GM12878 (cell line): Measurements from ENCODE around the gene DNAH17. TPM values are rescaled to one million over a fixed set of nuclear protein-coding genes. Genes with fewer than 3 reads are reported as not detected.

ENCODE experiments used
- ATAC-seq: fragments of 200-7000 bp; cut with Tn5 transposase; 3 replicates; pipeline ENCODE4 v1.9.1; 2020; ENCODE audit warnings: mild to moderate bottlenecking, moderate library complexity
- BruUV-seq: library from RNA; stranded (reverse); fragments of 400-500 nt; replicated peaks from 2 replicates; lab custom pipeline; 2021; lab: Mats Ljungman, UMichigan
- CTCF ChIA-PET: fragments of 300-600 bp; sonication (Branson Sonifier 250); formaldehyde crosslinking; extraction: SDS; loops from one replicate; lab custom pipeline; 2021; ENCODE audit warnings: inconsistent platforms; lab: Yijun Ruan, JAX
- POLR2A ChIA-PET: fragments of 350-600 bp; formaldehyde crosslinking; extraction: SDS; loops from one replicate; lab custom pipeline; 2021; ENCODE audit warnings: inconsistent platforms; lab: Charles Lee
- RAD21 ChIA-PET: fragments of 300-600 bp; sonication (Branson Sonifier 250); formaldehyde crosslinking; loops from one replicate; lab custom pipeline; 2023; ENCODE audit warnings: antibody characterized with exemption; ENCODE audit not compliant: unreplicated experiment; lab: Charles Lee
- SMC1A ChIA-PET: fragments of 300-600 bp; sonication (Branson Sonifier 250); formaldehyde crosslinking; loops from one replicate; lab custom pipeline; 2023; ENCODE audit not compliant: unreplicated experiment, uncharacterized antibody; lab: Charles Lee
- DNase-seq: peaks from one replicate; pipeline ENCODE4 v3.0.0-alpha.2; 2011; ENCODE audit warnings: low read depth, low spot score
- FAIRE-seq: peaks from 3 replicates; lab custom pipeline; 2011; peaks lifted over from hg19 to GRCh38; lab: Jason Lieb, UNC
- H2AFZ ChIP-seq: 2 replicates; pipeline ENCODE4 v1.6.0; 2011; ENCODE audit warnings: low read depth, low read length, control low read depth; ENCODE audit not compliant: control insufficient read depth
- H3K27ac ChIP-seq: 2 replicates; pipeline ENCODE4 v1.5.1; 2011; ENCODE audit warnings: control low read depth; ENCODE audit not compliant: control insufficient read depth, insufficient read depth
- H3K27me3 ChIP-seq, 2 experiments: replicated peaks in 1 of 2; 2 replicates each; pipeline versions ENCODE4 v1.6.0 to v1.6.1; 2011; ENCODE audit warnings: low read length in 1 of 2; ENCODE audit not compliant: control insufficient read depth in 2 of 2, insufficient read depth in 2 of 2
- H3K36me3 ChIP-seq, 2 experiments: 2 replicates each; pipeline ENCODE4 v1.5.1; 2011; ENCODE audit warnings: low read length in 1 of 2; ENCODE audit not compliant: control insufficient read depth in 2 of 2, insufficient read depth in 2 of 2
- H3K4me1 ChIP-seq: 2 replicates; pipeline ENCODE4 v1.6.1; 2011; ENCODE audit warnings: mild to moderate bottlenecking, low read length, moderate library complexity, mixed read lengths; ENCODE audit not compliant: control insufficient read depth, insufficient read depth
- H3K4me2 ChIP-seq: 2 replicates; pipeline ENCODE4 v1.6.0; 2011; ENCODE audit warnings: control low read depth; ENCODE audit not compliant: control insufficient read depth, insufficient read depth
- H3K4me3 ChIP-seq: fragments of 200-600 bp; sonication (generic); 2 replicates; pipeline ENCODE4 v1.5.1; 2016
- H3K79me2 ChIP-seq: 2 replicates; pipeline ENCODE4 v1.6.0; 2011; ENCODE audit warnings: low read length; ENCODE audit not compliant: control insufficient read depth, insufficient read depth
- H3K9ac ChIP-seq: 2 replicates; pipeline ENCODE4 v1.8.0; 2011; ENCODE audit warnings: low read length, control low read depth, mixed read lengths; ENCODE audit not compliant: control insufficient read depth, insufficient read depth
- H3K9me3 ChIP-seq: replicated peaks from 3 replicates; pipeline ENCODE4 v1.5.1; 2011; ENCODE audit warnings: mild to moderate bottlenecking, low read length; ENCODE audit not compliant: control insufficient read depth, insufficient read depth
- H4K20me1 ChIP-seq: 2 replicates; pipeline ENCODE4 v1.6.0; 2011; ENCODE audit not compliant: control insufficient read depth, insufficient read depth
- TCF3 ChIP-seq: IDR thresholded peaks from 2 replicates; pipeline ENCODE4 v1.6.1; 2012; ENCODE audit warnings: low read depth, mild to moderate bottlenecking, low read length, borderline replicate concordance; ENCODE audit not compliant: insufficient read depth
- WGBS: methylation state at CpG from one replicate; pipeline ENCODE4 v1.1.6; 2016; ENCODE audit warnings: low lambda C conversion rate; ENCODE audit not compliant: insufficient replicate concordance, insufficient coverage; ENCODE audit errors: missing lambda C conversion rate; 5-methylcytosine and 5-hydroxymethylcytosine counted together
- in situ Hi-C: fragments of 300-500 bp; cut with MboI; formaldehyde crosslinking; loops from 9 replicates; pipeline ENCODE4 v1.14.3; 2018; ENCODE audit warnings: mixed read lengths
- intact Hi-C: fragments of 100-400 bp; cut with micrococcal nuclease; formaldehyde crosslinking; loops from one replicate; pipeline ENCODE4 v1.14.2; 2022; ENCODE audit not compliant: unreplicated experiment
- polyA plus RNA-seq, 11 experiments: library from polyadenylated mRNA; depleted of rRNA in 4 of 11; unstranded in 6 of 11; stranded (reverse) in 5 of 11; fragments of >200 nt; fragmentation: Nextera tagmentation in 4 of 11; fragmentation: Illumina TruSeq in 1 of 11; extraction: Ambion mirVana in 4 of 11; extraction: Trizol in 1 of 11; gene quantifications; 1 replicate in 1 of 11; 2 replicates in 10 of 11; pipeline versions ENCODE4 v1.2.1 to v1.2.3, GENCODE V29; 2011 to 2016; ENCODE audit warnings: inconsistent platforms in 2 of 11, missing spikeins in 2 of 11, low read depth in 1 of 11
- total RNA-seq, 4 experiments: library from RNA; depleted of rRNA in 3 of 4; stranded (reverse); fragments of >200 nt in 3 of 4; fragmentation: Illumina TruSeq in 1 of 4; extraction: Trizol in 1 of 4; gene quantifications; 2 replicates each; pipeline versions ENCODE4 v1.2.1 to v1.2.3, GENCODE V29; 2013 to 2021
- TF ChIP-seq, protein P1 (sequence below): fragments of 450-650 bp; conservative IDR thresholded peaks from 2 replicates; pipeline ENCODE4 v1.6.1; 2017; ENCODE audit warnings: mild to moderate bottlenecking, moderate library complexity
- TF ChIP-seq, protein P2 (sequence below): IDR thresholded peaks from 2 replicates; pipeline ENCODE4 v1.6.1; 2012; ENCODE audit warnings: mild to moderate bottlenecking, low read depth, low read length
- TF ChIP-seq, protein P3 (sequence below): IDR thresholded peaks from 2 replicates; pipeline ENCODE4 v1.6.1; 2011; ENCODE audit warnings: borderline replicate concordance, low read depth, mild to moderate bottlenecking, moderate library complexity, mixed read lengths, low read length; ENCODE audit not compliant: insufficient read depth; ENCODE audit errors: extremely low read length

The DNAH17 gene
- total and polyA plus RNA-seq, 10 of the 15 experiments (the other 5 are each of a cell fraction or from before 2014, with no cell fraction given), result 0.16 to 2.9 (median 0.56) TPM

DNA sequence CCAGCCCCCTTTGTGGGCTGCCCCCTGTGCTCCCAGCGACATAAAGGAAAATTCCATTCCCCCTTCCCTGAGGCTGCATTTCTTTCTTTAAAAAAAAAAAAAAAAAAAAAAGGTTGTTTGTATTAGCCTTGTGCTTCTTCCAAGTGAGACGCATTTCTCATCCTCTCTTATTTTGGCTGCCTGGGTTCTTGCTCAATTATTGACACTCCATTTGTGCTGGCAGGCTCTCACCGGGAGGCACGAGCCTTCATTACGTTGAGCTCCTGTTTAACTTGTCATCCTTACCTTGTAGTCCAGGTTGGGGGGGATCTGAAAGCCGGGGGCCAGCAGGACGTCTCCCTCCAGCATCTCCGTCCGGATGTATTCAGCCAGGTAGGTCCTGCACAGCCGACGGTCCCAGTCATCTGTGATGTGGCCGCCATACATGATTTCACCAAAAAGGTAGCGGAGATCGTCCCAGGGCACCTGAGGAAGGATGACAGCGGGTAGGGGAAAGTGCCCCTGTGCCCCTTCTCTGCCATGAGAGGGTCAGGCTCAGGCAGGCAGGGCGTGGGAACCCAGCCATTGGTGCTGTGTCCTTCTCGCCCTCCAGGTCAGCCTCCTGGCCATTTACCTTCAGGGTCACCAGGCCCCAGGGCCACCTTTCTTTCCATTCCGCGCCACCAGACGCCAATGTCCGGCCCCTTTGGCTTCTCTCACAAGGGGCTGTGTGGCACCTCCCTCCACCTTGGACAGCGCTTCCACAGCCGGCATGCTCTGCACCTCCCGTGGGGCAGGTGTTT, 148.2 kb downstream of the DNAH17 start:
- intact Hi-C loops, result loop anchor here (10.0 kb wide), 1 partner anchor 344 kb away; no protein-coding TSS in a partner anchor
- ChIA-PET SMC1A (no interaction called here), CTCF (interaction anchor here (0.6 kb wide), 1 partner anchor 13 kb away, joined by 3 read pairs; no protein-coding TSS in a partner anchor), RAD21 (no interaction called here), POLR2A (no interaction called here)
- WGBS, result 92% methylated on average over 24 of the region's 24 CpGs
- no peaks in the 10 kb centered on the region for H3K79me2 ChIP-seq
- no peak overlapping the region for H3K4me2 ChIP-seq
- H3K36me3 ChIP-seq, result peaks cover 15 to 16% of the 10 kb centered on the region in 2 experiments
- no peaks in the 10 kb centered on the region for H3K27me3 ChIP-seq
- H3K4me1 ChIP-seq, result no peaks in the 10 kb centered on the region
- ATAC-seq, result no peak
- in situ Hi-C loops, result no loop called here
- H3K4me3 ChIP-seq, result no peak overlapping the region
- no peak for FAIRE-seq
- H3K27ac ChIP-seq, result no peak overlapping the region
- H3K9me3 ChIP-seq, result no peaks in the 10 kb centered on the region
- DNase-seq, result no peak
- no peak overlapping the region for H2AFZ ChIP-seq
- TF ChIP-seq, protein P1, sequence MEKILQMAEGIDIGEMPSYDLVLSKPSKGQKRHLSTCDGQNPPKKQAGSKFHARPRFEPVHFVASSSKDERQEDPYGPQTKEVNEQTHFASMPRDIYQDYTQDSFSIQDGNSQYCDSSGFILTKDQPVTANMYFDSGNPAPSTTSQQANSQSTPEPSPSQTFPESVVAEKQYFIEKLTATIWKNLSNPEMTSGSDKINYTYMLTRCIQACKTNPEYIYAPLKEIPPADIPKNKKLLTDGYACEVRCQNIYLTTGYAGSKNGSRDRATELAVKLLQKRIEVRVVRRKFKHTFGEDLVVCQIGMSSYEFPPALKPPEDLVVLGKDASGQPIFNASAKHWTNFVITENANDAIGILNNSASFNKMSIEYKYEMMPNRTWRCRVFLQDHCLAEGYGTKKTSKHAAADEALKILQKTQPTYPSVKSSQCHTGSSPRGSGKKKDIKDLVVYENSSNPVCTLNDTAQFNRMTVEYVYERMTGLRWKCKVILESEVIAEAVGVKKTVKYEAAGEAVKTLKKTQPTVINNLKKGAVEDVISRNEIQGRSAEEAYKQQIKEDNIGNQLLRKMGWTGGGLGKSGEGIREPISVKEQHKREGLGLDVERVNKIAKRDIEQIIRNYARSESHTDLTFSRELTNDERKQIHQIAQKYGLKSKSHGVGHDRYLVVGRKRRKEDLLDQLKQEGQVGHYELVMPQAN, result no peak
- TF ChIP-seq TCF3, result no peak
- TF ChIP-seq, protein P2, sequence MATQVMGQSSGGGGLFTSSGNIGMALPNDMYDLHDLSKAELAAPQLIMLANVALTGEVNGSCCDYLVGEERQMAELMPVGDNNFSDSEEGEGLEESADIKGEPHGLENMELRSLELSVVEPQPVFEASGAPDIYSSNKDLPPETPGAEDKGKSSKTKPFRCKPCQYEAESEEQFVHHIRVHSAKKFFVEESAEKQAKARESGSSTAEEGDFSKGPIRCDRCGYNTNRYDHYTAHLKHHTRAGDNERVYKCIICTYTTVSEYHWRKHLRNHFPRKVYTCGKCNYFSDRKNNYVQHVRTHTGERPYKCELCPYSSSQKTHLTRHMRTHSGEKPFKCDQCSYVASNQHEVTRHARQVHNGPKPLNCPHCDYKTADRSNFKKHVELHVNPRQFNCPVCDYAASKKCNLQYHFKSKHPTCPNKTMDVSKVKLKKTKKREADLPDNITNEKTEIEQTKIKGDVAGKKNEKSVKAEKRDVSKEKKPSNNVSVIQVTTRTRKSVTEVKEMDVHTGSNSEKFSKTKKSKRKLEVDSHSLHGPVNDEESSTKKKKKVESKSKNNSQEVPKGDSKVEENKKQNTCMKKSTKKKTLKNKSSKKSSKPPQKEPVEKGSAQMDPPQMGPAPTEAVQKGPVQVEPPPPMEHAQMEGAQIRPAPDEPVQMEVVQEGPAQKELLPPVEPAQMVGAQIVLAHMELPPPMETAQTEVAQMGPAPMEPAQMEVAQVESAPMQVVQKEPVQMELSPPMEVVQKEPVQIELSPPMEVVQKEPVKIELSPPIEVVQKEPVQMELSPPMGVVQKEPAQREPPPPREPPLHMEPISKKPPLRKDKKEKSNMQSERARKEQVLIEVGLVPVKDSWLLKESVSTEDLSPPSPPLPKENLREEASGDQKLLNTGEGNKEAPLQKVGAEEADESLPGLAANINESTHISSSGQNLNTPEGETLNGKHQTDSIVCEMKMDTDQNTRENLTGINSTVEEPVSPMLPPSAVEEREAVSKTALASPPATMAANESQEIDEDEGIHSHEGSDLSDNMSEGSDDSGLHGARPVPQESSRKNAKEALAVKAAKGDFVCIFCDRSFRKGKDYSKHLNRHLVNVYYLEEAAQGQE, result peak; percentile 21; the same call in 1 of the 2 replicates
- TF ChIP-seq, protein P3, sequence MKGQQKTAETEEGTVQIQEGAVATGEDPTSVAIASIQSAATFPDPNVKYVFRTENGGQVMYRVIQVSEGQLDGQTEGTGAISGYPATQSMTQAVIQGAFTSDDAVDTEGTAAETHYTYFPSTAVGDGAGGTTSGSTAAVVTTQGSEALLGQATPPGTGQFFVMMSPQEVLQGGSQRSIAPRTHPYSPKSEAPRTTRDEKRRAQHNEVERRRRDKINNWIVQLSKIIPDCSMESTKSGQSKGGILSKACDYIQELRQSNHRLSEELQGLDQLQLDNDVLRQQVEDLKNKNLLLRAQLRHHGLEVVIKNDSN, result no peak
- no peak overlapping the region for H3K9ac ChIP-seq
- no peaks in the 10 kb centered on the region for H4K20me1 ChIP-seq
- BruUV-seq, result no TSS peak
